Measurements from ENCODE around the gene GPR146. TPM values are rescaled to one million over a fixed set of nuclear protein-coding genes. Genes with fewer than 3 reads are reported as not detected.

GPR146 gene
- total and polyA plus RNA-seq, 2 donors (not counting 1 experiment from before 2014, with no cell fraction given) = 2.2 to 3.3 TPM

DNA sequence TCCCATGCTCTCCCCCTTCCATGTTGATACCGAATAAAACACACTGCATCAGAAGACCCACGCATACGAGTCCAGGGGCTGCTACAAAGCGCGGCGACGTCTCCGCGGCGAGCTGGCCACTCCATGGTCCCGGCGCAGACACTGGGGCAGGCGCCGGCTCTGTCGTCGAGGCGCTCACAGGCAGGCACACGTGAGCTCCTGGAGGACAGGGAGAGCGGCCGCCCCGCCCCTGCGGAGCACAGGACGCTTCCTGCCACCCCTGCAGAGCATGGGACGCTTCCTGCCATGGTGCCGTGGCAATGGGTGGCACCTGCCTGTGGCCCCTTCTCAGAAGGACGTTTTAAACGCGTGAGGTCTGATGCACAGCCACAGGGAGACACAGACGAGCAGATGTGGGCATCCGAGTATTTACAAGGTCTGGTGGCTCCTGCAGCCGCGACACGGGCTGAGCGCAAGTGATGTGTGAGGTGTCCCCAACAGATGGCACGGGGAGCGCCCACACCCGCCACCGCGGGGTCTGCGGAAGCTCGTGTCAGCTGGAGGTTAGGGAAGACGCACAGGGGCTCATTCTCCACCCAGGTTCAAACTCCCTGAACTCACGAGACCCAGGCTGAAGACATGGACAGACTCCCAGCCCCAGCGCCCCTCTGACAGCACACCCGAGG, 21.4 kb upstream of the GPR146 start:
- H3K4me2 ChIP-seq (ENCODE audit: extremely low read depth, insufficient read depth, low read length) = no peak overlapping the region
- H4K20me1 ChIP-seq (ENCODE audit: control insufficient read depth, extremely low read depth, insufficient read depth, low read length) = no peaks in the 10 kb centered on the region
- H3K27ac ChIP-seq (ENCODE audit: insufficient read depth, low read length) = no peak overlapping the region
- peaks cover 7% of the 10 kb centered on the region for H3K36me3 ChIP-seq (ENCODE audit: control insufficient read depth, insufficient read depth, low read length)
- no peak overlapping the region for H3K4me3 ChIP-seq (replicated peaks in 1 of 4; ENCODE audit: control extremely low read depth in 1 of 4, insufficient read depth in 1 of 4, low read depth in 3 of 4, low read length in 4 of 4)
- no peak overlapping the region for H2AFZ ChIP-seq (ENCODE audit: low read length)
- DNase-seq (ENCODE audit: low read depth in 2 of 2) = no peak
- peaks cover 34% of the 10 kb centered on the region for H3K79me2 ChIP-seq (ENCODE audit: control insufficient read depth, insufficient read depth, low read length)
- no peaks in the 10 kb centered on the region for H3K4me1 ChIP-seq (ENCODE audit: control insufficient read depth, extremely low read depth, insufficient read depth, low read length)
- no peaks in the 10 kb centered on the region for H3K27me3 ChIP-seq (ENCODE audit: control insufficient read depth, insufficient read depth, low read length)
- TF ChIP-seq, protein P1, sequence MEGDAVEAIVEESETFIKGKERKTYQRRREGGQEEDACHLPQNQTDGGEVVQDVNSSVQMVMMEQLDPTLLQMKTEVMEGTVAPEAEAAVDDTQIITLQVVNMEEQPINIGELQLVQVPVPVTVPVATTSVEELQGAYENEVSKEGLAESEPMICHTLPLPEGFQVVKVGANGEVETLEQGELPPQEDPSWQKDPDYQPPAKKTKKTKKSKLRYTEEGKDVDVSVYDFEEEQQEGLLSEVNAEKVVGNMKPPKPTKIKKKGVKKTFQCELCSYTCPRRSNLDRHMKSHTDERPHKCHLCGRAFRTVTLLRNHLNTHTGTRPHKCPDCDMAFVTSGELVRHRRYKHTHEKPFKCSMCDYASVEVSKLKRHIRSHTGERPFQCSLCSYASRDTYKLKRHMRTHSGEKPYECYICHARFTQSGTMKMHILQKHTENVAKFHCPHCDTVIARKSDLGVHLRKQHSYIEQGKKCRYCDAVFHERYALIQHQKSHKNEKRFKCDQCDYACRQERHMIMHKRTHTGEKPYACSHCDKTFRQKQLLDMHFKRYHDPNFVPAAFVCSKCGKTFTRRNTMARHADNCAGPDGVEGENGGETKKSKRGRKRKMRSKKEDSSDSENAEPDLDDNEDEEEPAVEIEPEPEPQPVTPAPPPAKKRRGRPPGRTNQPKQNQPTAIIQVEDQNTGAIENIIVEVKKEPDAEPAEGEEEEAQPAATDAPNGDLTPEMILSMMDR (conservative IDR thresholded peaks at IDR 0.05 in 1 of 2, IDR thresholded peaks at IDR 0.05 in 1 of 2; ENCODE audit: low read depth in 1 of 2, low read length in 2 of 2) = no peak
- TF ChIP-seq EZH2 (IDR thresholded peaks at IDR 0.05; ENCODE audit: low read length, missing control alignments) = no peak
- no peaks in the 10 kb centered on the region for H3K9me3 ChIP-seq (ENCODE audit: control insufficient read depth, insufficient read depth, low read depth, low read length)
- no peak overlapping the region for H3K9ac ChIP-seq (ENCODE audit: insufficient read depth, low read length)

DNA sequence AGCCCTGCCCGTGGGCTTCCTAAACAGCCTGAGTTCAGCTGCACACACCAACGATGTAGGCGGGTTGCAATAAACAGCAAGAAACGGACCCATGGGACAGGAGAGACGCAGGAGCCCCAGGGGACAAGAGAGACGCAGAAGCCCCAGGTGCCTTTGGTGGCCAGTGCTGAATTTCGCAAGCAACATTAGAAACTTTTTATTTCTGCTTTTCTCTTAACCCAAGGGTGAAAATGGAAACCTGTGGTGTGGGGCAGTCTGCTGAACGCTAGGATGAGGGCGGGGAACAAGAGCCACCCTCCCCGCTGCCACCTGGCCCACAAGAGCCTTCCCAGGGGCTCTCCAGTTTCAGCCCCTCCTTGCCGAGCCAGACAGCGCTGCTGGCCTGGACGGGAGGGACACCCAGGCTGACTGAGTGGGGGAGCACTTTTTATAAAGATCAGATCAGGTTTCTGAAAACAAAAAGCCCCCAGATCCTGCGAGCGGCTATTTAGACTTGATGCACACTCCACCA, 20.0 kb upstream of the GPR146 start:
- no peaks in the 10 kb centered on the region for H4K20me1 ChIP-seq (ENCODE audit: control insufficient read depth, extremely low read depth, insufficient read depth, low read length)
- H3K27ac ChIP-seq (ENCODE audit: insufficient read depth, low read length) = no peak overlapping the region
- peaks cover 34% of the 10 kb centered on the region for H3K79me2 ChIP-seq (ENCODE audit: control insufficient read depth, insufficient read depth, low read length)

More for the DNA sequence above, 20.0 kb upstream of the GPR146 start:
- Histone ChIP-seq H2AFZ (ENCODE audit: low read length) (no peak overlapping the region), H3K9ac (ENCODE audit: insufficient read depth, low read length) (no peak overlapping the region), H3K9me3 (ENCODE audit: control insufficient read depth, insufficient read depth, low read depth, low read length) (no peaks in the 10 kb centered on the region), H3K4me1 (ENCODE audit: control insufficient read depth, extremely low read depth, insufficient read depth, low read length) (peaks cover 5% of the 10 kb centered on the region), H3K27me3 (ENCODE audit: control insufficient read depth, insufficient read depth, low read length) (no peaks in the 10 kb centered on the region), H3K4me2 (ENCODE audit: extremely low read depth, insufficient read depth, low read length) (no peak overlapping the region), H3K36me3 (ENCODE audit: control insufficient read depth, insufficient read depth, low read length) (peaks cover 7% of the 10 kb centered on the region), H3K4me3 (replicated peaks in 1 of 4; ENCODE audit: control extremely low read depth in 1 of 4, insufficient read depth in 1 of 4, low read depth in 3 of 4, low read length in 4 of 4) (no peak overlapping the region)
- TF ChIP-seq, protein P1 (conservative IDR thresholded peaks at IDR 0.05 in 1 of 2, IDR thresholded peaks at IDR 0.05 in 1 of 2; ENCODE audit: low read depth in 1 of 2, low read length in 2 of 2) = no peak
- no peak for TF ChIP-seq EZH2 (IDR thresholded peaks at IDR 0.05; ENCODE audit: low read length, missing control alignments)
- no peak for DNase-seq (ENCODE audit: low read depth in 2 of 2)
